HepG2 (cell line): Measurements from ENCODE around the gene ATP6V0E1. TPM values are rescaled to one million over a fixed set of nuclear protein-coding genes. Genes with fewer than 3 reads are reported as not detected.
A peak's percentile ranks its signal among the peaks of the same experiment; 100 is the strongest.

Experiments used
- ADNP ChIP-seq: sonication (generic); formaldehyde crosslinking; IDR thresholded peaks from 2 replicates; pipeline ENCODE4 v1.4.0; 2020; ENCODE audit warnings: missing genetic modification reagents
- FOXC1 ChIP-seq: sonication (generic); formaldehyde crosslinking; IDR thresholded peaks from 2 replicates; pipeline ENCODE4 v1.8.0; 2022; ENCODE audit warnings: mild to moderate bottlenecking, missing genetic modification reagents, borderline replicate concordance
- FOXK1 ChIP-seq: sonication (generic); formaldehyde crosslinking; IDR thresholded peaks from 2 replicates; pipeline ENCODE4 v1.4.0; 2020; ENCODE audit warnings: low read depth, missing genetic modification reagents, borderline replicate concordance
- GATAD2A ChIP-seq: IDR thresholded peaks from 2 replicates; pipeline ENCODE4 v1.6.1; 2016
- GPBP1L1 ChIP-seq: sonication (generic); formaldehyde crosslinking; IDR thresholded peaks from 2 replicates; pipeline ENCODE4 v1.5.0; 2020; ENCODE audit warnings: mild to moderate bottlenecking, missing genetic modification reagents
- JUN ChIP-seq: sonication (generic); formaldehyde crosslinking; IDR thresholded peaks from 2 replicates; pipeline ENCODE4 v1.4.0; 2020; ENCODE audit warnings: mild to moderate bottlenecking, missing genetic modification reagents
- KAT7 ChIP-seq: IDR thresholded peaks from 2 replicates; pipeline ENCODE4 v1.6.1; 2018; ENCODE audit warnings: borderline replicate concordance, missing compliant biosample characterization
- KDM6A ChIP-seq: IDR thresholded peaks from 2 replicates; pipeline ENCODE4 v1.6.1; 2016; ENCODE audit warnings: low read depth
- MAX ChIP-seq: IDR thresholded peaks from 2 replicates; pipeline ENCODE4 v1.6.1; 2012; ENCODE audit warnings: inconsistent platforms
- MAZ ChIP-seq, 2 experiments: sonication (generic) in 1 of 2; formaldehyde crosslinking in 1 of 2; IDR thresholded peaks; 2 replicates each; pipeline versions ENCODE4 v1.5.0 to v1.6.1; 2012 to 2020; ENCODE audit warnings: low read depth in 2 of 2, mild to moderate bottlenecking in 2 of 2, borderline replicate concordance in 1 of 2, improper control_type of control experiment in 1 of 2, low read length in 1 of 2, missing genetic modification reagents in 1 of 2, moderate library complexity in 1 of 2
- MED1 ChIP-seq: sonication (generic); formaldehyde crosslinking; IDR thresholded peaks from 2 replicates; pipeline ENCODE4 v1.4.0; 2020; ENCODE audit warnings: missing genetic modification reagents
- NONO ChIP-seq, 2 experiments: fragments of 450-650 bp in 1 of 2; sonication (generic) in 1 of 2; formaldehyde crosslinking in 1 of 2; IDR thresholded peaks in 1 of 2; conservative IDR thresholded peaks in 1 of 2; 2 replicates each; pipeline versions ENCODE4 v1.6.1 to v1.8.0; 2017 to 2022; ENCODE audit warnings: mild to moderate bottlenecking in 1 of 2, missing genetic modification reagents in 1 of 2, moderate library complexity in 1 of 2
- SKI ChIP-seq: fragments of 450-650 bp; IDR thresholded peaks from one replicate; pipeline ENCODE4 v1.6.1; 2018; ENCODE audit warnings: mild to moderate bottlenecking; ENCODE audit not compliant: partially characterized antibody
- SMYD3 ChIP-seq: sonication (generic); formaldehyde crosslinking; IDR thresholded peaks from 2 replicates; pipeline ENCODE4 v1.8.1; 2023; ENCODE audit warnings: mild to moderate bottlenecking, missing genetic modification reagents
- SP2 ChIP-seq: sonication (generic); formaldehyde crosslinking; IDR thresholded peaks from 2 replicates; pipeline ENCODE4 v1.5.1; 2020; ENCODE audit warnings: mild to moderate bottlenecking, missing genetic modification reagents
- TBX3 ChIP-seq: fragments of 450-650 bp; IDR thresholded peaks from 2 replicates; pipeline ENCODE4 v1.6.1; 2017; ENCODE audit warnings: antibody characterized with exemption, mild to moderate bottlenecking, inconsistent platforms, borderline replicate concordance
- TGIF2 ChIP-seq: IDR thresholded peaks from 2 replicates; pipeline ENCODE4 v1.6.1; 2016; ENCODE audit warnings: control low read depth, missing compliant biosample characterization
- U2AF1 ChIP-seq: fragments of 200-400 bp; formaldehyde crosslinking; optimal IDR thresholded peaks from 2 replicates; pipeline ENCODE3; 2017; ENCODE audit warnings: mild to moderate bottlenecking, low read depth, low read length
- ZBTB7B ChIP-seq: sonication (generic); formaldehyde crosslinking; IDR thresholded peaks from 2 replicates; pipeline ENCODE4 v1.4.0; 2020; ENCODE audit warnings: missing genetic modification reagents
- ZGPAT ChIP-seq: IDR thresholded peaks from 2 replicates; pipeline ENCODE4 v1.6.1; 2016; ENCODE audit warnings: mild to moderate bottlenecking
- ZNF20 ChIP-seq: sonication (generic); formaldehyde crosslinking; IDR thresholded peaks from 2 replicates; pipeline ENCODE4 v1.4.0; 2020; ENCODE audit warnings: mild to moderate bottlenecking, moderate library complexity, missing genetic modification reagents
- ZNF558 ChIP-seq: sonication (generic); formaldehyde crosslinking; IDR thresholded peaks from 2 replicates; pipeline ENCODE4 v1.9.0; 2022; ENCODE audit warnings: mild to moderate bottlenecking, missing genetic modification reagents, borderline replicate concordance
- ZNF607 ChIP-seq: sonication (generic); formaldehyde crosslinking; IDR thresholded peaks from 2 replicates; pipeline ENCODE4 v1.5.1; 2020; ENCODE audit warnings: missing genetic modification reagents, mild to moderate bottlenecking, borderline replicate concordance
- ZNF839 ChIP-seq: sonication (generic); formaldehyde crosslinking; IDR thresholded peaks from 2 replicates; pipeline ENCODE4 v1.4.0; 2020; ENCODE audit warnings: missing genetic modification reagents, mild to moderate bottlenecking, borderline replicate concordance
- ZNF883 ChIP-seq: sonication (generic); formaldehyde crosslinking; IDR thresholded peaks from 2 replicates; pipeline ENCODE4 v1.5.1; 2020; ENCODE audit warnings: mild to moderate bottlenecking, missing genetic modification reagents; ENCODE audit errors: not compliant biosample characterization
- polyA plus RNA-seq, 8 experiments: library from polyadenylated mRNA; depleted of rRNA in 3 of 8; stranded (reverse) in 7 of 8; unstranded in 1 of 8; fragments of >200 nt; fragmentation: Illumina TruSeq in 4 of 8; extraction: Trizol in 4 of 8; gene quantifications; 2 replicates each; pipeline versions ENCODE4 v1.2.1 to v1.2.3, GENCODE V29; 2011 to 2016; ENCODE audit warnings: low read depth in 4 of 8, missing spikeins in 1 of 8, mixed read lengths in 1 of 8; ENCODE audit not compliant: insufficient read depth in 1 of 8
- total RNA-seq, 5 experiments: library from RNA; depleted of rRNA; stranded (reverse); fragments of >200 nt; fragmentation: Illumina TruSeq; extraction: Trizol; gene quantifications; 2 replicates each; pipeline ENCODE4 v1.2.3, GENCODE V29; 2016; ENCODE audit warnings: low read depth in 1 of 5
- TF ChIP-seq, protein P1 (sequence below): IDR thresholded peaks from 2 replicates; pipeline ENCODE4 v1.6.1; 2016; ENCODE audit warnings: control low read depth

Gene ATP6V0E1
- total and polyA plus RNA-seq, 2 of the 13 experiments (the other 11 are each of a cell fraction or from before 2014, with no cell fraction given): 143 to 215 TPM

DNA sequence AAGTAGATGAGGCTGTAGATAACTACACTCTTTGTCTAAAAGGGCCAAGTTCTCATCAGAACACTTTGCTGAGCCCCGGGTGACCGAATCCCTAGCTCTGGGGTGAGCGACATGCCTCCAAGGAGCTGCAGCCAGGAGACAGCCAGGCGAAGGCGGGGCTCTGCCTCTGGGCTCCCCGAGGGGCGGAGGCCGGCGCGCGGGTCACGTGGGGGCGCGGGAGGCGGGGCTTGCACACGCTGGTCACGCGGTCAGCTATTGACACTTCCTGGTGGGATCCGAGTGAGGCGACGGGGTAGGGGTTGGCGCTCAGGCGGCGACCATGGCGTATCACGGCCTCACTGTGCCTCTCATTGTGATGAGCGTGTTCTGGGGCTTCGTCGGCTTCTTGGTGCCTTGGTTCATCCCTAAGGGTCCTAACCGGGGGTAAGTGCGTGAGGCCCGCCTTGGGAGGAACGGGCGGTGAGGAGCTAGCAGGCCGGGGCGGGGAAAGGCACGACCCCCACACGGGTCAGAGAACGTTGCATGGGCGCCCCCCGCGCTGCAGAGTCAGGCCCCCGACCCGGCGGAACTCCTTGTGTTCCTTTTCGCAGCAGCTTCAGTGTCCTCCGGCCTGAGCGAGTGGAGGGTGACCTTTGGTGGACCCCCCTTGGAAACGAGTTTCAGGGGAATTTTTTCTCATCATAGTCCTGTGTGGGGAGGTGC lies at the start of gene ATP6V0E1 (continued):
- TF ChIP-seq MED1 (CRISPR knock-in tag): peak; percentile 58
- no peak for TF ChIP-seq GPBP1L1 (CRISPR knock-in tag)
- TF ChIP-seq ZNF883 (CRISPR knock-in tag): peak; percentile 30
- peak; percentile 51; the same call in 1 of the 2 replicates for TF ChIP-seq ZNF607
- TF ChIP-seq TGIF2 (CRISPR knock-in tag): peak; percentile 88
- TF ChIP-seq FOXK1 (CRISPR knock-in tag): peak; percentile 52; the same call in 1 of the 2 replicates
- TF ChIP-seq MAX: peak; percentile 91
- no peak for TF ChIP-seq ZNF558 (CRISPR knock-in tag)
- no peak for TF ChIP-seq SMYD3
- TF ChIP-seq ZNF20 (CRISPR knock-in tag): no peak
- TF ChIP-seq NONO (IDR thresholded peaks at IDR 0.05): no peak
- TF ChIP-seq NONO (CRISPR knock-in tag; conservative IDR thresholded peaks at IDR 0.05): peak; percentile 70
- peak; percentile 67 for TF ChIP-seq MAZ (IDR thresholded peaks at IDR 0.05; ENCODE audit: borderline replicate concordance, low read depth, low read length)
- peak; percentile 68; the same call in 1 of the 2 replicates for TF ChIP-seq MAZ (CRISPR knock-in tag; IDR thresholded peaks at IDR 0.05; ENCODE audit: low read depth)
- TF ChIP-seq, protein P1, sequence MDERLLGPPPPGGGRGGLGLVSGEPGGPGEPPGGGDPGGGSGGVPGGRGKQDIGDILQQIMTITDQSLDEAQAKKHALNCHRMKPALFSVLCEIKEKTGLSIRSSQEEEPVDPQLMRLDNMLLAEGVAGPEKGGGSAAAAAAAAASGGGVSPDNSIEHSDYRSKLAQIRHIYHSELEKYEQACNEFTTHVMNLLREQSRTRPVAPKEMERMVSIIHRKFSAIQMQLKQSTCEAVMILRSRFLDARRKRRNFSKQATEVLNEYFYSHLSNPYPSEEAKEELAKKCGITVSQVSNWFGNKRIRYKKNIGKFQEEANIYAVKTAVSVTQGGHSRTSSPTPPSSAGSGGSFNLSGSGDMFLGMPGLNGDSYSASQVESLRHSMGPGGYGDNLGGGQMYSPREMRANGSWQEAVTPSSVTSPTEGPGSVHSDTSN: peak; percentile 48; the same call in 1 of the 2 replicates
- 0 out of 2 replicates have a peak, but pooled peaks have one; percentile 70 for TF ChIP-seq ZNF839 (CRISPR knock-in tag)
- no peak for TF ChIP-seq KDM6A (CRISPR knock-in tag)
- TF ChIP-seq TBX3: peak; percentile 29; the same call in 1 of the 2 replicates
- TF ChIP-seq JUN (CRISPR knock-in tag): 0 out of 2 replicates have a peak, but pooled peaks have one; percentile 18
- TF ChIP-seq KAT7 (CRISPR knock-in tag): peak; percentile 40; the same call in 1 of the 2 replicates
- 0 out of 2 replicates have a peak, but pooled peaks have one; percentile 23 for TF ChIP-seq FOXC1 (CRISPR knock-in tag)
- peak; percentile 78 for TF ChIP-seq ZBTB7B (CRISPR knock-in tag)
- TF ChIP-seq U2AF1: no peak
- TF ChIP-seq SKI: peak; percentile 56
- TF ChIP-seq SP2 (CRISPR knock-in tag): peak; percentile 45; the same call in 1 of the 2 replicates
- TF ChIP-seq ZGPAT (CRISPR knock-in tag): peak; percentile 74
- peak; percentile 29 for TF ChIP-seq GATAD2A
- TF ChIP-seq ADNP (CRISPR knock-in tag): no peak
